SU-DHL-6 (cell line): ENCODE measurements around the gene IRAK2.

Source experiments
- H2AFZ ChIP-seq: fragments of 200-600 bp; sonication (generic); 2 replicates; pipeline ENCODE4 v1.6.1; 2014; ENCODE audit warnings: low read depth, mild to moderate bottlenecking, moderate library complexity, mixed read lengths, antibody characterized with exemption, low read length; ENCODE audit not compliant: severe bottlenecking
- H3F3A ChIP-seq: fragments of 200-600 bp; shearing (Covaris generic); 2 replicates; pipeline ENCODE4 v1.6.0; 2016; ENCODE audit warnings: antibody characterized with exemption, mild to moderate bottlenecking; ENCODE audit not compliant: insufficient read depth
- H3K27ac ChIP-seq: fragments of 200-600 bp; sonication (generic); 2 replicates; pipeline ENCODE4 v1.5.1; 2016; ENCODE audit warnings: low read depth, mild to moderate bottlenecking, low read length, moderate library complexity, mixed read lengths
- H3K27me3 ChIP-seq: fragments of 200-600 bp; sonication (generic), shearing (Covaris generic); 2 replicates; pipeline ENCODE4 v1.6.0; 2014; ENCODE audit warnings: mild to moderate bottlenecking, low read length
- H3K36me3 ChIP-seq: fragments of 200-600 bp; sonication (generic); 2 replicates; pipeline ENCODE4 v1.6.1; 2014; ENCODE audit warnings: mild to moderate bottlenecking, low read length, mixed read lengths
- H3K4me2 ChIP-seq: fragments of 300-600, 200-600 bp; shearing (Covaris generic), sonication (generic); 2 replicates; pipeline ENCODE4 v1.6.0; 2014; ENCODE audit warnings: low read length, low read depth, mild to moderate bottlenecking; ENCODE audit not compliant: poor library complexity, severe bottlenecking
- H3K4me3 ChIP-seq: fragments of 200-600 bp; sonication (generic); 2 replicates; pipeline ENCODE4 v1.5.1; 2014; ENCODE audit warnings: antibody characterized with exemption, low read length, mild to moderate bottlenecking, mixed read lengths; ENCODE audit not compliant: insufficient read depth, poor library complexity, severe bottlenecking
- H3K79me2 ChIP-seq: fragments of 200-600 bp; sonication (generic); 2 replicates; pipeline ENCODE4 v1.6.1; 2014; ENCODE audit warnings: mild to moderate bottlenecking, low read length, moderate library complexity; ENCODE audit not compliant: insufficient read depth
- H3K9ac ChIP-seq: fragments of 200-600 bp; sonication (generic); 2 replicates; pipeline ENCODE4 v1.7.0; 2014; ENCODE audit warnings: mild to moderate bottlenecking, low read length
- H3K9me2 ChIP-seq: fragments of 200-600 bp; sonication (generic); replicated peaks from 2 replicates; pipeline ENCODE4 v1.6.1; 2014; ENCODE audit warnings: low read length; ENCODE audit not compliant: insufficient read depth
- H3K9me3 ChIP-seq: fragments of 200-600 bp; sonication (generic); 2 replicates; pipeline ENCODE4 v1.6.1; 2014; ENCODE audit warnings: low read length, mixed read lengths; ENCODE audit not compliant: insufficient read depth
- H4K20me1 ChIP-seq: fragments of 200-600 bp; sonication (generic); 2 replicates; pipeline ENCODE4 v1.6.1; 2014; ENCODE audit warnings: low read depth, mild to moderate bottlenecking, antibody characterized with exemption, low read length, moderate library complexity, mixed read lengths
- EZH2phosphoT487 ChIP-seq: fragments of 200-600 bp; sonication (generic), shearing (Covaris generic); conservative IDR thresholded peaks from 2 replicates; pipeline ENCODE4 v1.6.1; 2018; ENCODE audit warnings: mild to moderate bottlenecking, antibody characterized with exemption, low read length, moderate library complexity, mixed read lengths
- TF ChIP-seq, protein P1 (sequence below): fragments of 200-600 bp; sonication (generic); IDR thresholded peaks from one replicate; pipeline ENCODE4 v1.5.1; 2017; ENCODE audit warnings: antibody characterized with exemption, mild to moderate bottlenecking, low read length, moderate library complexity; ENCODE audit not compliant: insufficient read depth, poor library complexity, severe bottlenecking

Gene IRAK2

DNA sequence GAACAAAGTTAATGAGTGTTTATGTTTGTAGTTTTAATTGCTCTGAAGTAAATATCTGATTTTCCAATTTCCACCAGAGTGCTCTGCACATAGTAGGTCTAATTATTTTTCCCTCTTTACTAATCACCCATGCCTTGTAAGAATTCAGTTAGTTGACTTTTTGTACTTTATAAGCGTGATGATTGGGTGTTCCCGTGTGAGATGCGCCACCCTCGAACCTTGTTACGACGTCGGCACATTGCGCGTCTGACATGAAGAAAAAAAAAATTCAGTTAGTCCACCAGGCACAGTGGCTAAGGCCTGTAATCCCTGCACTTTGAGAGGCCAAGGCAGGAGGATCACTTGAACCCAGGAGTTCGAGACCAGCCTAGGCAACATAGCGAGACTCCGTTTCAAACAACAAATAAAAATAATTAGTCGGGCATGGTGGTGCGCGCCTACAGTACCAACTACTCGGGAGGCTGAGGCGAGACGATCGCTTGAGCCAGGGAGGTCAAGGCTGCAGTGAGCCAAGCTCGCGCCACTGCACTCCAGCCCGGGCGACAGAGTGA, 23.6 kb upstream of the IRAK2 start:
- Histone ChIP-seq H4K20me1 (0 out of 2 replicates have a peak, but pooled peaks cover 5% of the 10 kb centered on the region), H3K9me2 (no peaks in the 10 kb centered on the region), H3K27ac (no peak overlapping the region), H3K27me3 (no peaks in the 10 kb centered on the region), H3K9me3 (no peaks in the 10 kb centered on the region), H3K9ac (peak overlapping the region; percentile 77; the same call in 1 of the 2 replicates), H3K79me2 (peaks cover 41% of the 10 kb centered on the region), H3K4me3 (no peak overlapping the region), H3K4me2 (peak overlapping the region; percentile 76), H2AFZ (peak overlapping the region; percentile 86), H3F3A (no peaks in the 10 kb centered on the region; the same call in 1 of the 2 replicates), H3K36me3 (no peaks in the 10 kb centered on the region)
- TF ChIP-seq, protein P1, sequence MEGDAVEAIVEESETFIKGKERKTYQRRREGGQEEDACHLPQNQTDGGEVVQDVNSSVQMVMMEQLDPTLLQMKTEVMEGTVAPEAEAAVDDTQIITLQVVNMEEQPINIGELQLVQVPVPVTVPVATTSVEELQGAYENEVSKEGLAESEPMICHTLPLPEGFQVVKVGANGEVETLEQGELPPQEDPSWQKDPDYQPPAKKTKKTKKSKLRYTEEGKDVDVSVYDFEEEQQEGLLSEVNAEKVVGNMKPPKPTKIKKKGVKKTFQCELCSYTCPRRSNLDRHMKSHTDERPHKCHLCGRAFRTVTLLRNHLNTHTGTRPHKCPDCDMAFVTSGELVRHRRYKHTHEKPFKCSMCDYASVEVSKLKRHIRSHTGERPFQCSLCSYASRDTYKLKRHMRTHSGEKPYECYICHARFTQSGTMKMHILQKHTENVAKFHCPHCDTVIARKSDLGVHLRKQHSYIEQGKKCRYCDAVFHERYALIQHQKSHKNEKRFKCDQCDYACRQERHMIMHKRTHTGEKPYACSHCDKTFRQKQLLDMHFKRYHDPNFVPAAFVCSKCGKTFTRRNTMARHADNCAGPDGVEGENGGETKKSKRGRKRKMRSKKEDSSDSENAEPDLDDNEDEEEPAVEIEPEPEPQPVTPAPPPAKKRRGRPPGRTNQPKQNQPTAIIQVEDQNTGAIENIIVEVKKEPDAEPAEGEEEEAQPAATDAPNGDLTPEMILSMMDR, result no peak
- no peak for TF ChIP-seq EZH2phosphoT487

DNA sequence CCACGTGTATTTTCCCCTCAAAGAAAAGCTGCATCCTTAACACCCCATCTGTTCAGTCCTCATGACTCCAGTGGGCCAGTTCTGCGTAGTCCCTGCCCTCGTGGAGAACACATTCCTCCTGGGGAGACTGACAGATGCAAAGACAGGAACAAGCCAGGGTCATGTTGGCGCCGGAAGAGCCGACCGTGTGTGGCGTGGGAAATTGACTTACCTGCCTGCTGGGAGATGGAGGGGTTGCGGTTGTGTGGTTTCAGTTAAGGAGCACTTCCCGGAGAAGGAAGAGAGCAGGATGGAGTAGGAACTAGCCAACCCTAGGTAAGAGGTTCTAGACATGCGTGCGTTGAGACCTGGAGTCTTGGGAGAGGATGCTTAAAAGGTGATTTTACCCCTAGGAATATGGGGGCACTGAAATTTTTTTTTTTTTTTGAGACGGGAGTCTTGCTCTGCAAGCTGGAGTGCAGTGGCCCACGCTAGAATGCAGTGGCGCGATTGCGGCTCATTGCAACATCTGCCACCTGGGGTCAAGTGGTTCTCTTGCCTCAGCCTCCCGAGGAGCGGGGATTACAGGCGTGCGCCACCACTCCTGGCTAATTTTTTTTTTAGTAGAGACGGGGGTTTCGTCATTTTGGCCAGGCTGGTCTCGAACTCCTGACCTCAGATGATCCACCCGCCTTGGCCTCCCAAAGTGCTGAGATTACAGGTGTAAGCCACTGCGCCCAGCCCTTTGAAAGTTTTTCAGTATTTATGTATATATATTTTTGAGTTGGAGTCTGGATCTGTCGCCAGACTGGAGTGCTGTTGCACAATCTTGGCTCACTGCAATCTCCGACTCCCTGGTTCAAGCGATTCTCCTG, 21.8 kb upstream of the IRAK2 start:
- no peaks in the 10 kb centered on the region for H3K9me2 ChIP-seq
- H3K27me3 ChIP-seq, result no peaks in the 10 kb centered on the region
- no peak for TF ChIP-seq EZH2phosphoT487
- TF ChIP-seq, protein P1, result no peak
- H3K4me3 ChIP-seq, result peak overlapping the region; percentile 68
- peak overlapping the region; percentile 49; the same call in 1 of the 2 replicates for H3K27ac ChIP-seq
- H2AFZ ChIP-seq, result no peak overlapping the region
- peak overlapping the region; percentile 76 for H3K4me2 ChIP-seq
- peaks cover 59% of the 10 kb centered on the region for H3K79me2 ChIP-seq
- H3K9ac ChIP-seq, result peak overlapping the region; percentile 77
- H3F3A ChIP-seq, result no peaks in the 10 kb centered on the region; the same call in 1 of the 2 replicates
- H3K36me3 ChIP-seq, result no peaks in the 10 kb centered on the region
- 0 out of 2 replicates have a peak, but pooled peaks cover 5% of the 10 kb centered on the region for H4K20me1 ChIP-seq
- H3K9me3 ChIP-seq, result no peaks in the 10 kb centered on the region

DNA sequence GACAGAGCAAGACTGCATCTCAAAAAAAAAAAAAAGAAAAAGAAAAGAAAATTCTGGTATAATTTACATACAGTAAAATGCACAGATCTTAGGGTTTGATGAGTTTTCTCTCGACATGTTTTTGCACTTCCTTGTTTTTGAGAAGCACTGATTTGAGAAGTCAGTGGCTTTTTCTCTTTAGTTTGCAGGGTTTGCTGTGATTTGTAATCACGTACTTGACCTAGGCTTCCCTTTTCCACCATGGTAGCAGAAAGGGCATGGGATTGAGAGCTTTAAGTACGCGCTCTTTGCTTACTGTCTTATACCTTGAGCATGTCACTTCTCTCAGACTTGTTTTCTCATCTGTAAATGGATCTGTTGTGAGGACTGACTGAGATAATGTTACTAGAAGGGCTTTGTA, 19.0 kb upstream of the IRAK2 start:
- Histone ChIP-seq H3K4me3 (no peak overlapping the region), H3K9ac (no peak overlapping the region), H2AFZ (no peak overlapping the region), H3K79me2 (peaks cover 65% of the 10 kb centered on the region), H3K9me2 (no peaks in the 10 kb centered on the region), H4K20me1 (0 out of 2 replicates have a peak, but pooled peaks cover 5% of the 10 kb centered on the region), H3F3A (no peaks in the 10 kb centered on the region; the same call in 1 of the 2 replicates), H3K27ac (no peak overlapping the region), H3K4me2 (peak overlapping the region; percentile 22), H3K27me3 (no peaks in the 10 kb centered on the region), H3K9me3 (no peaks in the 10 kb centered on the region), H3K36me3 (peaks cover 13% of the 10 kb centered on the region; the same call in 1 of the 2 replicates)
- TF ChIP-seq, protein P1, result no peak
- TF ChIP-seq EZH2phosphoT487, result no peak
